Stimulated activated CD8-positive, alpha-beta memory T cell treated with anti-CD3 and anti-CD28 coated beads, Interleukin-4, amount 100 ng/mL, for 24 hours (primary cell): ENCODE measurements around the gene COL6A2.
"Not testable (repeated sequence)": the region's sequence is repeated elsewhere in the genome, so short reads cannot be mapped to it uniquely, and the experiment has no call there.

Experiments used
- DNase-seq: peaks from one replicate; pipeline ENCODE4 v3.0.0-alpha.2; 2020; ENCODE audit warnings: low read depth

The COL6A2 gene

GRCh38 chr21:46126309-46127238 lies 28.7 kb downstream of the COL6A2 start:
- no peak for DNase-seq

GRCh38 chr21:46127239-46128105 lies 29.6 kb downstream of the COL6A2 start:
- DNase-seq: no peak

GRCh38 chr21:46128106-46128932 lies 30.4 kb downstream of the COL6A2 start:
- no peak for DNase-seq

- no peak for DNase-seq
Measured at GRCh38 chr21:46128933-46129571, 31.1 kb downstream of the COL6A2 start.

- DNase-seq: no peak
Measured at GRCh38 chr21:46129846-46130651, 32.1 kb downstream of the COL6A2 start.

- DNase-seq: no peak
Measured at GRCh38 chr21:46130831-46131587, 33.1 kb downstream of the COL6A2 start.

GRCh38 chr21:46131588-46131837 lies 33.6 kb downstream of the COL6A2 start:
- DNase-seq: no peak

- DNase-seq: no peak
Measured at GRCh38 chr21:46131838-46132651, 34.1 kb downstream of the COL6A2 start.

- no peak for DNase-seq
Measured at GRCh38 chr21:46135782-46136395, 38.0 kb downstream of the COL6A2 start.

- DNase-seq: no peak
Measured at GRCh38 chr21:46136739-46137349, 38.9 kb downstream of the COL6A2 start.

- no peak for DNase-seq
Measured at GRCh38 chr21:46137908-46138307, 40.0 kb downstream of the COL6A2 start.

- no peak for DNase-seq
Measured at GRCh38 chr21:46138383-46138970, 40.6 kb downstream of the COL6A2 start.

- no peak for DNase-seq
Measured at GRCh38 chr21:46139686-46140085, 41.8 kb downstream of the COL6A2 start.

GRCh38 chr21:46140352-46141003 lies 42.6 kb downstream of the COL6A2 start:
- DNase-seq: not testable (repeated sequence)

GRCh38 chr21:46141767-46142581 lies 44.1 kb downstream of the COL6A2 start:
- DNase-seq: no peak
